Measurements from ENCODE around the gene TSHR. TPM values are rescaled to one million over a fixed set of nuclear protein-coding genes. Genes with fewer than 3 reads are reported as not detected.

Gene TSHR
- total and polyA plus RNA-seq, 2 experiments from 2014 or later: 0.59 to 0.78 TPM

GRCh38 chr14:81148635-81149034 lies 193.2 kb downstream of the TSHR start:
- Histone ChIP-seq H3K27ac (ENCODE audit: low read depth) (no peak overlapping the region), H3K27me3 (ENCODE audit: insufficient read depth) (no peaks in the 10 kb centered on the region), H3K4me1 (ENCODE audit: insufficient read depth) (no peaks in the 10 kb centered on the region), H4K20me1 (replicated peaks; ENCODE audit: insufficient read depth) (no peaks in the 10 kb centered on the region), H3K9me2 (ENCODE audit: insufficient read depth) (peaks cover 5% of the 10 kb centered on the region; the same call in 1 of the 2 replicates), H2AFZ (no peak overlapping the region), H3K36me3 (ENCODE audit: insufficient read depth) (no peaks in the 10 kb centered on the region), H3K4me3 (no peak overlapping the region), H3K4me2 (no peak overlapping the region), H3K79me2 (replicated peaks; ENCODE audit: insufficient read depth) (no peaks in the 10 kb centered on the region), H3F3A (replicated peaks; ENCODE audit: low read depth) (no peaks in the 10 kb centered on the region)
- Mint-ChIP-seq H3K27me3 (ENCODE audit: insufficient read depth, low read depth, poor library complexity) (no peaks in the 10 kb centered on the region), H3K36me3 (ENCODE audit: low read depth) (no peaks in the 10 kb centered on the region), H3K4me1 (no peaks in the 10 kb centered on the region), H3K4me3 (no peak overlapping the region), H3K9me3 (no peaks in the 10 kb centered on the region), H3K27ac (no peak overlapping the region)
- TF ChIP-seq CREB1 (CRISPR knock-in tag; IDR thresholded peaks at IDR 0.05; ENCODE audit: low read depth): no peak
- TF ChIP-seq ZNF462 (CRISPR knock-in tag; IDR thresholded peaks at IDR 0.05): no peak
- TF ChIP-seq CTCF (conservative IDR thresholded peaks at IDR 0.05; ENCODE audit: low read depth in 2 of 2): no peak
- no peak for TF ChIP-seq NANOG (IDR thresholded peaks at IDR 0.05; ENCODE audit: borderline replicate concordance)
- TF ChIP-seq EZH2phosphoT487 (IDR thresholded peaks at IDR 0.05; ENCODE audit: unreplicated experiment): no peak
- TF ChIP-seq EZH2 (IDR thresholded peaks at IDR 0.05; ENCODE audit: low read depth, unreplicated experiment): no peak
- TF ChIP-seq ETS1 (IDR thresholded peaks at IDR 0.05): no peak
- no peak for TF ChIP-seq ZNF114 (CRISPR knock-in tag; IDR thresholded peaks at IDR 0.05)
- ATAC-seq (no peak), DNase-seq (ENCODE audit: low spot score) (no peak)
